ENCODE results near the gene GYPC.

Gene GYPC

DNA sequence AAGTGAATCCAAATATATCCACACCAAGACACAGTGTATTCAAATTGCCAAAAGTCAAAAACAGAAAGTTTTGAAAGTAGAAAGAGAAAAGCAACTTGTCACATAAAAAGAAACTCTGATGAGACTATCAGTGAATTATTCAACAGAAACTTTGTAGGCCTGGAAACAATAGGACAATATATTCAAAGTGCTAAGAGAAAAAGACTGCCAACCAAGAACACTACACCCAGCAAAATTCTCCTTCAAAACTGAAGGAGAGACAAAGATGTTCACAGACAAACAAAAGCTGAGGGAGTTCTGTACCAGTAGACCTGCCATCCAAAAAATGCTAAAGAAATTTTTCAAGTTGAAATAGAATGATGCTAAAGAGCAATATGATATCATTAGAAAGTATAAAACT, 69.6 kb downstream of the GYPC start:
- Histone ChIP-seq H3K9me2 (replicated peaks; ENCODE audit: low read depth, low read length) (no peaks in the 10 kb centered on the region), H3K36me3 (ENCODE audit: insufficient read depth, low read length) (no peaks in the 10 kb centered on the region), H3K27me3 (ENCODE audit: insufficient read depth, low read length, poor library complexity, severe bottlenecking) (no peaks in the 10 kb centered on the region), H4K20me1 (ENCODE audit: insufficient read depth, low read length, poor library complexity, severe bottlenecking) (no peaks in the 10 kb centered on the region), H3F3A (ENCODE audit: low read depth) (no peaks in the 10 kb centered on the region), H3K9ac (ENCODE audit: low read depth, low read length, poor library complexity, severe bottlenecking) (no peak overlapping the region), H3K4me1 (ENCODE audit: insufficient read depth, low read length, poor library complexity, severe bottlenecking) (no peaks in the 10 kb centered on the region), H3K4me3 (ENCODE audit: low read length, poor library complexity, severe bottlenecking) (no peak overlapping the region), H3K79me2 (ENCODE audit: insufficient read depth, low read length) (no peaks in the 10 kb centered on the region), H3K9me3 (ENCODE audit: insufficient read depth, low read depth, low read length) (peaks cover 11% of the 10 kb centered on the region; the same call in 1 of the 2 replicates), H3K4me2 (ENCODE audit: low read depth, low read length, poor library complexity, severe bottlenecking) (no peak overlapping the region), H2AFZ (ENCODE audit: low read length) (no peak overlapping the region)
- TF ChIP-seq EZH2phosphoT487 (IDR thresholded peaks at IDR 0.05; ENCODE audit: borderline replicate concordance) (no peak), CTCF (conservative IDR thresholded peaks at IDR 0.05; ENCODE audit: low read length) (no peak)

GRCh38 chr2:126729896-126730295, 73.9 kb downstream of the GYPC start:
- no peaks in the 10 kb centered on the region for H3F3A ChIP-seq (ENCODE audit: low read depth)
- H3K36me3 ChIP-seq (ENCODE audit: insufficient read depth, low read length), result no peaks in the 10 kb centered on the region
- no peaks in the 10 kb centered on the region for H4K20me1 ChIP-seq (ENCODE audit: insufficient read depth, low read length, poor library complexity, severe bottlenecking)
- no peaks in the 10 kb centered on the region for H3K79me2 ChIP-seq (ENCODE audit: insufficient read depth, low read length)
- no peak overlapping the region for H3K4me2 ChIP-seq (ENCODE audit: low read depth, low read length, poor library complexity, severe bottlenecking)
- H2AFZ ChIP-seq (ENCODE audit: low read length), result no peak overlapping the region
- no peak overlapping the region for H3K4me3 ChIP-seq (ENCODE audit: low read length, poor library complexity, severe bottlenecking)
- H3K4me1 ChIP-seq (ENCODE audit: insufficient read depth, low read length, poor library complexity, severe bottlenecking), result no peaks in the 10 kb centered on the region
- H3K9me2 ChIP-seq (replicated peaks; ENCODE audit: low read depth, low read length), result no peaks in the 10 kb centered on the region
- TF ChIP-seq EZH2phosphoT487 (IDR thresholded peaks at IDR 0.05; ENCODE audit: borderline replicate concordance) (no peak), CTCF (conservative IDR thresholded peaks at IDR 0.05; ENCODE audit: low read length) (no peak)
- no peaks in the 10 kb centered on the region for H3K27me3 ChIP-seq (ENCODE audit: insufficient read depth, low read length, poor library complexity, severe bottlenecking)
- peaks cover 8% of the 10 kb centered on the region; the same call in 1 of the 2 replicates for H3K9me3 ChIP-seq (ENCODE audit: insufficient read depth, low read depth, low read length)
- H3K9ac ChIP-seq (ENCODE audit: low read depth, low read length, poor library complexity, severe bottlenecking), result no peak overlapping the region

DNA sequence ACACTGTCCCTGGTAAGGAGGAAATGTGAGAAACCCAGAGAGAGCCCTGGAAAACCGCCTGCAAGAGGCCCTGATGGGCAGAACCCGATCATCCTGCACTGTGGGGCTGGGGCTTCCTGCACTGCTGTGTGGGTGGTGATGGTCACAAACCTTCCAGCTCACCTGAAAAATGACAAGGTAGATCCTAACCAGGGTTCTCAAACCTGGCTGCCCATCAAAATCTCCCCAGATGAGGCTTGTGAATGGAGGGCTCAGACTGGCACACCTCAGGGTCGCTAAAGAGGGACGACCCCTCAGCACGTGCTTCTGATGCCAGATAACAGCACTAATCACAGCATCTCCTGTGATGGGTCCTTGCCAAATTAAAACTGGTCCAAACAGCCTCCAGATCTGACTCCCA, 74.7 kb downstream of the GYPC start:
- Histone ChIP-seq H3K4me3 (ENCODE audit: low read length, poor library complexity, severe bottlenecking) (no peak overlapping the region), H3K9ac (ENCODE audit: low read depth, low read length, poor library complexity, severe bottlenecking) (no peak overlapping the region), H4K20me1 (ENCODE audit: insufficient read depth, low read length, poor library complexity, severe bottlenecking) (no peaks in the 10 kb centered on the region), H2AFZ (ENCODE audit: low read length) (no peak overlapping the region), H3K79me2 (ENCODE audit: insufficient read depth, low read length) (no peaks in the 10 kb centered on the region), H3K4me1 (ENCODE audit: insufficient read depth, low read length, poor library complexity, severe bottlenecking) (peaks cover under 1% of the 10 kb centered on the region), H3K9me3 (ENCODE audit: insufficient read depth, low read depth, low read length) (peaks cover 2% of the 10 kb centered on the region; the same call in 1 of the 2 replicates), H3F3A (ENCODE audit: low read depth) (no peaks in the 10 kb centered on the region), H3K36me3 (ENCODE audit: insufficient read depth, low read length) (no peaks in the 10 kb centered on the region), H3K9me2 (replicated peaks; ENCODE audit: low read depth, low read length) (no peaks in the 10 kb centered on the region), H3K27me3 (ENCODE audit: insufficient read depth, low read length, poor library complexity, severe bottlenecking) (no peaks in the 10 kb centered on the region), H3K4me2 (ENCODE audit: low read depth, low read length, poor library complexity, severe bottlenecking) (no peak overlapping the region)
- TF ChIP-seq CTCF (conservative IDR thresholded peaks at IDR 0.05; ENCODE audit: low read length) (no peak), EZH2phosphoT487 (IDR thresholded peaks at IDR 0.05; ENCODE audit: borderline replicate concordance) (no peak)
